GM18505 (cell line): ENCODE data around the gene RNF166.

Source experiments
- ATAC-seq: cut with Tn5 transposase; IDR thresholded peaks from one replicate; pipeline ENCODE4 v1.9.1; 2021; ENCODE audit not compliant: unreplicated experiment
- POLR2A ChIP-seq: IDR thresholded peaks from 4 replicates; pipeline ENCODE4 v1.6.1; 2011; ENCODE audit warnings: borderline replicate concordance; ENCODE audit not compliant: insufficient read depth, insufficient read length; ENCODE audit errors: extremely low read depth

RNF166 gene

GRCh38 chr16:88703486-88704309, 2.5 kb downstream of the RNF166 start:
- TF ChIP-seq POLR2A, result peak; percentile 62
- no peak for ATAC-seq

- no peak for TF ChIP-seq POLR2A
- no peak for ATAC-seq
Observed at GRCh38 chr16:88702371-88703210, 3.6 kb downstream of the RNF166 start.

GRCh38 chr16:88701581-88702370, 4.4 kb downstream of the RNF166 start:
- no peak for ATAC-seq
- no peak for TF ChIP-seq POLR2A

- TF ChIP-seq POLR2A, result peak; percentile 57
- ATAC-seq, result peak; percentile 58
Observed at GRCh38 chr16:88700636-88701482, 5.3 kb downstream of the RNF166 start.

- TF ChIP-seq POLR2A, result no peak
- no peak for ATAC-seq
Observed at GRCh38 chr16:88700322-88700635, 5.9 kb downstream of the RNF166 start.

GRCh38 chr16:88699180-88699579, 7.0 kb downstream of the RNF166 start:
- no peak for ATAC-seq

GRCh38 chr16:88698646-88699045, 7.6 kb downstream of the RNF166 start:
- no peak for ATAC-seq
- no peak for TF ChIP-seq POLR2A

More at GRCh38 chr16:88699180-88699579, 7.0 kb downstream of the RNF166 start:
- no peak for TF ChIP-seq POLR2A

GRCh38 chr16:88697831-88698615, 8.2 kb downstream of the RNF166 start:
- ATAC-seq, result no peak
- TF ChIP-seq POLR2A, result no peak

- no peak for TF ChIP-seq POLR2A
- no peak for ATAC-seq
Observed at GRCh38 chr16:88697116-88697830, 8.9 kb downstream of the RNF166 start.

- ATAC-seq, result no peak
- no peak for TF ChIP-seq POLR2A
Observed at GRCh38 chr16:88696441-88696840, 9.8 kb downstream of the RNF166 start.

GRCh38 chr16:88695753-88696152, 10.5 kb downstream of the RNF166 start:
- TF ChIP-seq POLR2A, result no peak
- ATAC-seq, result no peak
